ENCODE results near the gene SLC36A1.

The SLC36A1 gene

GRCh38 chr5:151490627-151491026 lies 43.2 kb downstream of the SLC36A1 start:
- CTCF ChIA-PET: interaction anchor here (1.2 kb wide), 1 partner anchor 161 kb away, joined by 3 read pairs; no protein-coding TSS in a partner anchor
- DNase-seq (ENCODE audit: extremely low spot score): no peak
- TF ChIP-seq ZNF384 (IDR thresholded peaks at IDR 0.05) (no peak), ARNT (IDR thresholded peaks at IDR 0.05) (no peak), NFRKB (IDR thresholded peaks at IDR 0.05) (no peak), TARDBP (IDR thresholded peaks at IDR 0.05) (no peak)
- POLR2A ChIA-PET: no interaction called here

- TF ChIP-seq FOXK2 (IDR thresholded peaks at IDR 0.05) (no peak), TARDBP (IDR thresholded peaks at IDR 0.05) (no peak), FOXA1 (IDR thresholded peaks at IDR 0.05) (no peak), PKNOX1 (IDR thresholded peaks at IDR 0.05) (no peak), BHLHE40 (IDR thresholded peaks at IDR 0.05; ENCODE audit: borderline replicate concordance) (no peak), ZNF384 (IDR thresholded peaks at IDR 0.05) (no peak), HDGF (IDR thresholded peaks at IDR 0.05; ENCODE audit: borderline replicate concordance) (no peak), L3MBTL2 (conservative IDR thresholded peaks at IDR 0.05) (no peak), SP1 (IDR thresholded peaks at IDR 0.05) (no peak), SUZ12 (IDR thresholded peaks at IDR 0.05) (no peak), CTBP1 (IDR thresholded peaks at IDR 0.05; ENCODE audit: borderline replicate concordance) (no peak), FOXM1 (IDR thresholded peaks at IDR 0.05; ENCODE audit: borderline replicate concordance) (no peak), LEF1 (IDR thresholded peaks at IDR 0.05; ENCODE audit: borderline replicate concordance) (no peak), ELF4 (IDR thresholded peaks at IDR 0.05) (no peak), NFRKB (IDR thresholded peaks at IDR 0.05) (no peak), ARNT (IDR thresholded peaks at IDR 0.05) (no peak)
- POLR2A ChIA-PET: no interaction called here
- CTCF ChIA-PET: no interaction called here
- no peak for DNase-seq (ENCODE audit: extremely low spot score)
Measured at GRCh38 chr5:151491062-151491461, 43.7 kb downstream of the SLC36A1 start.

GRCh38 chr5:151492729-151493128 lies 45.3 kb downstream of the SLC36A1 start:
- TF ChIP-seq NFRKB (IDR thresholded peaks at IDR 0.05) (no peak), L3MBTL2 (conservative IDR thresholded peaks at IDR 0.05) (no peak), BHLHE40 (IDR thresholded peaks at IDR 0.05; ENCODE audit: borderline replicate concordance) (no peak), FOXM1 (IDR thresholded peaks at IDR 0.05; ENCODE audit: borderline replicate concordance) (no peak), SP1 (IDR thresholded peaks at IDR 0.05) (no peak)
- CTCF ChIA-PET: interaction anchor here (0.8 to 1.3 kb wide), 2 partner anchors 31 to 159 kb away, joined by 3 to 4 read pairs; no protein-coding TSS in a partner anchor
- POLR2A ChIA-PET: no interaction called here

GRCh38 chr5:151493665-151494064 lies 46.3 kb downstream of the SLC36A1 start:
- no peak for TF ChIP-seq TARDBP (IDR thresholded peaks at IDR 0.05)
- no peak for TF ChIP-seq CTBP1 (IDR thresholded peaks at IDR 0.05; ENCODE audit: borderline replicate concordance)
- TF ChIP-seq LEF1 (IDR thresholded peaks at IDR 0.05; ENCODE audit: borderline replicate concordance): no peak
- TF ChIP-seq PKNOX1 (IDR thresholded peaks at IDR 0.05): no peak
- TF ChIP-seq FOXA1 (IDR thresholded peaks at IDR 0.05): no peak
- TF ChIP-seq FOXK2 (IDR thresholded peaks at IDR 0.05): no peak
- no peak for TF ChIP-seq L3MBTL2 (conservative IDR thresholded peaks at IDR 0.05)
- no peak for TF ChIP-seq FOXM1 (IDR thresholded peaks at IDR 0.05; ENCODE audit: borderline replicate concordance)
- TF ChIP-seq ELF4 (IDR thresholded peaks at IDR 0.05): no peak
- TF ChIP-seq ZNF384 (IDR thresholded peaks at IDR 0.05): no peak
- TF ChIP-seq ARNT (IDR thresholded peaks at IDR 0.05): no peak
- no peak for TF ChIP-seq SUZ12 (IDR thresholded peaks at IDR 0.05)
- TF ChIP-seq BHLHE40 (IDR thresholded peaks at IDR 0.05; ENCODE audit: borderline replicate concordance): no peak
- TF ChIP-seq SP1 (IDR thresholded peaks at IDR 0.05): no peak
- TF ChIP-seq HDGF (IDR thresholded peaks at IDR 0.05; ENCODE audit: borderline replicate concordance): no peak
- ChIA-PET CTCF (no interaction called here), POLR2A (no interaction called here)
- no peak for DNase-seq (ENCODE audit: extremely low spot score)

More at GRCh38 chr5:151492729-151493128, 45.3 kb downstream of the SLC36A1 start:
- no peak for DNase-seq (ENCODE audit: extremely low spot score)

GRCh38 chr5:151495320-151495719 lies 47.9 kb downstream of the SLC36A1 start:
- POLR2A ChIA-PET: no interaction called here
- CTCF ChIA-PET: no interaction called here
- no peak for DNase-seq (ENCODE audit: extremely low spot score)
- TF ChIP-seq CTBP1 (IDR thresholded peaks at IDR 0.05; ENCODE audit: borderline replicate concordance) (no peak), ELF4 (IDR thresholded peaks at IDR 0.05) (no peak), TARDBP (IDR thresholded peaks at IDR 0.05) (no peak), SUZ12 (IDR thresholded peaks at IDR 0.05) (no peak), SP1 (IDR thresholded peaks at IDR 0.05) (no peak), FOXA1 (IDR thresholded peaks at IDR 0.05) (no peak), BHLHE40 (IDR thresholded peaks at IDR 0.05; ENCODE audit: borderline replicate concordance) (no peak), L3MBTL2 (conservative IDR thresholded peaks at IDR 0.05) (no peak), ZNF384 (IDR thresholded peaks at IDR 0.05) (no peak), FOXK2 (IDR thresholded peaks at IDR 0.05) (no peak), NFRKB (IDR thresholded peaks at IDR 0.05) (no peak), ARNT (IDR thresholded peaks at IDR 0.05) (no peak), PKNOX1 (IDR thresholded peaks at IDR 0.05) (no peak), LEF1 (IDR thresholded peaks at IDR 0.05; ENCODE audit: borderline replicate concordance) (no peak), HDGF (IDR thresholded peaks at IDR 0.05; ENCODE audit: borderline replicate concordance) (no peak), FOXM1 (IDR thresholded peaks at IDR 0.05; ENCODE audit: borderline replicate concordance) (no peak)

- TF ChIP-seq FOXA1 (IDR thresholded peaks at IDR 0.05) (no peak), L3MBTL2 (conservative IDR thresholded peaks at IDR 0.05) (no peak), ARNT (IDR thresholded peaks at IDR 0.05) (no peak)
- ChIA-PET CTCF (no interaction called here), POLR2A (no interaction called here)
- DNase-seq (ENCODE audit: extremely low spot score): no peak
Measured at GRCh38 chr5:151496041-151496484, 48.7 kb downstream of the SLC36A1 start.

Data from HEK293T (cell line).